B cell (primary cell): ENCODE data around the gene HOXA5. TPM values are rescaled to one million over a fixed set of nuclear protein-coding genes. Genes with fewer than 3 reads are reported as not detected.

Experiments used
- ATAC-seq: fragments of 200-7000 bp; cut with Tn5 transposase; one replicate; pipeline ENCODE4 v1.10.0; 2021; ENCODE audit warnings: low read depth, mild to moderate bottlenecking, moderate number of reproducible peaks, moderate library complexity
- CTCF ChIA-PET: fragments of 350-600 bp; sonication (Branson Sonifier 250); formaldehyde crosslinking; loops from one replicate; lab custom pipeline; 2021; ENCODE audit warnings: antibody characterized with exemption, inconsistent platforms; lab: Charles Lee
- POLR2A ChIA-PET: fragments of 350-600 bp; sonication (Branson Sonifier 250); formaldehyde crosslinking; loops from one replicate; lab custom pipeline; 2021; ENCODE audit warnings: antibody characterized with exemption; lab: Charles Lee
- DNase-seq: peaks from one replicate; pipeline ENCODE4 v3.0.0; 2013
- H2AFZ ChIP-seq: 2 replicates; pipeline ENCODE4 v1.6.1; 2012; ENCODE audit warnings: mild to moderate bottlenecking, low read depth, low read length; ENCODE audit not compliant: insufficient read depth, poor library complexity, severe bottlenecking
- H3K27ac ChIP-seq, 2 donors: 1 replicate in 1 of 2; 2 replicates in 1 of 2; pipeline ENCODE4 v1.5.1; 2012 to 2013; ENCODE audit warnings: low read length in 2 of 2, mild to moderate bottlenecking in 2 of 2, moderate library complexity in 1 of 2
- H3K27me3 ChIP-seq, 4 experiments: fragments of 200-600 bp in 1 of 4; sonication (generic) in 1 of 4; replicated peaks in 1 of 4; 1 replicate in 2 of 4; 2 replicates in 2 of 4; pipeline versions ENCODE4 v1.6.1 to v1.7.0; 2013 to 2016; ENCODE audit warnings: low read length in 3 of 4, mild to moderate bottlenecking in 2 of 4, mixed read lengths in 1 of 4, moderate library complexity in 1 of 4; ENCODE audit not compliant: insufficient read depth in 4 of 4, control insufficient read depth in 3 of 4; ENCODE audit errors: control extremely low read depth in 1 of 4
- H3K36me3 ChIP-seq, 2 experiments: replicated peaks in 1 of 2; 1 replicate in 1 of 2; 2 replicates in 1 of 2; pipeline versions ENCODE4 v1.6.1 to v1.7.1; 2013; ENCODE audit warnings: low read length in 1 of 2; ENCODE audit not compliant: insufficient read depth in 2 of 2, control insufficient read depth in 1 of 2; ENCODE audit errors: control extremely low read depth in 1 of 2, extremely low read depth in 1 of 2
- H3K4me1 ChIP-seq, 2 donors: fragments of 200-600 bp in 1 of 2; sonication (generic) in 1 of 2; 1 replicate in 1 of 2; 2 replicates in 1 of 2; pipeline versions ENCODE4 v1.5.1 to v1.6.1; 2013 to 2017; ENCODE audit warnings: low read length in 2 of 2; ENCODE audit not compliant: control insufficient read depth in 2 of 2, insufficient read depth in 2 of 2
- H3K4me2 ChIP-seq: replicated peaks from 2 replicates; pipeline ENCODE3; 2012; ENCODE audit warnings: mild to moderate bottlenecking, low read depth, low read length; ENCODE audit not compliant: poor library complexity, severe bottlenecking
- H3K4me3 ChIP-seq, 5 experiments: fragments of 200-600 bp in 1 of 5; sonication (generic) in 1 of 5; 1 replicate in 3 of 5; 2 replicates in 2 of 5; pipeline versions ENCODE4 v1.5.1 to v1.7.0; 2011 to 2016; ENCODE audit warnings: low read length in 4 of 5, mild to moderate bottlenecking in 4 of 5, low read depth in 2 of 5, control low read depth in 1 of 5, moderate library complexity in 1 of 5; ENCODE audit not compliant: insufficient read depth in 1 of 5; ENCODE audit errors: control extremely low read depth in 1 of 5, extremely low read depth in 1 of 5
- H3K79me2 ChIP-seq: fragments of 200-600 bp; sonication (generic); one replicate; pipeline ENCODE4 v1.6.0; 2016; ENCODE audit warnings: low read length; ENCODE audit not compliant: control insufficient read depth, insufficient read depth
- H3K9ac ChIP-seq: fragments of 200-600 bp; sonication (generic); 2 replicates; pipeline ENCODE4 v1.6.1; 2017; ENCODE audit warnings: mild to moderate bottlenecking, low read length, moderate library complexity
- H3K9me3 ChIP-seq, 3 donors: one replicate each; pipeline versions ENCODE4 v1.6.1 to v1.7.1; 2013; ENCODE audit warnings: low read length in 2 of 3; ENCODE audit not compliant: control insufficient read depth in 2 of 3, insufficient read depth in 1 of 3; ENCODE audit errors: control extremely low read depth in 1 of 3
- H4K20me1 ChIP-seq: 2 replicates; pipeline ENCODE4 v1.6.0; 2012; ENCODE audit warnings: mild to moderate bottlenecking, low read length; ENCODE audit not compliant: insufficient read depth, control insufficient read depth, poor library complexity, severe bottlenecking
- H3K27ac Mint-ChIP-seq: one replicate; pipeline ENCODE4 v1.8.0; 2021; ENCODE audit warnings: mixed read lengths
- H3K27me3 Mint-ChIP-seq: one replicate; pipeline ENCODE4 v1.8.0; 2021; ENCODE audit warnings: mixed read lengths
- H3K4me1 Mint-ChIP-seq: one replicate; pipeline ENCODE4 v1.8.0; 2021; ENCODE audit warnings: mixed read lengths
- H3K4me3 Mint-ChIP-seq: one replicate; pipeline ENCODE4 v1.8.0; 2021; ENCODE audit warnings: mixed read lengths
- H3K9me3 Mint-ChIP-seq: one replicate; pipeline ENCODE4 v1.8.0; 2022; ENCODE audit warnings: mixed read lengths; ENCODE audit not compliant: insufficient read depth
- EZH2 ChIP-seq: IDR thresholded peaks from 2 replicates; pipeline ENCODE4 v1.6.1; 2012; ENCODE audit warnings: borderline replicate concordance, low read depth, mild to moderate bottlenecking, moderate library complexity, low read length; ENCODE audit not compliant: insufficient read depth, poor library complexity, severe bottlenecking
- WGBS: methylation state at CpG from one replicate; pipeline ENCODE4 v1.1.5; 2013; ENCODE audit warnings: missing lambda C conversion rate; ENCODE audit not compliant: insufficient coverage; 5-methylcytosine and 5-hydroxymethylcytosine counted together
- intact Hi-C: fragments of 100-400 bp; cut with micrococcal nuclease; formaldehyde crosslinking; loops from one replicate; pipeline ENCODE4 v1.10.0; 2022
- polyA plus RNA-seq: library from polyadenylated mRNA; depleted of rRNA; stranded (reverse); fragments of >200 nt; gene quantifications from 2 replicates; pipeline ENCODE4 v1.2.3, GENCODE V29; 2012
- total RNA-seq, 2 donors: library from RNA; stranded (reverse); fragments of 120-200 nt in 1 of 2; gene quantifications; 1 replicate in 1 of 2; 2 replicates in 1 of 2; pipeline versions ENCODE4 v1.2.3 to v1.2.4, GENCODE V29; 2013 to 2022
- TF ChIP-seq, protein P1 (sequence below): fragments of 200-600 bp; IDR thresholded peaks from one replicate; pipeline ENCODE4 v1.8.0; 2022; ENCODE audit warnings: antibody characterized with exemption, mild to moderate bottlenecking

HOXA5 gene
- total and polyA plus RNA-seq, 2 donors (not counting 1 experiment from before 2014, with no cell fraction given), result not detected

DNA sequence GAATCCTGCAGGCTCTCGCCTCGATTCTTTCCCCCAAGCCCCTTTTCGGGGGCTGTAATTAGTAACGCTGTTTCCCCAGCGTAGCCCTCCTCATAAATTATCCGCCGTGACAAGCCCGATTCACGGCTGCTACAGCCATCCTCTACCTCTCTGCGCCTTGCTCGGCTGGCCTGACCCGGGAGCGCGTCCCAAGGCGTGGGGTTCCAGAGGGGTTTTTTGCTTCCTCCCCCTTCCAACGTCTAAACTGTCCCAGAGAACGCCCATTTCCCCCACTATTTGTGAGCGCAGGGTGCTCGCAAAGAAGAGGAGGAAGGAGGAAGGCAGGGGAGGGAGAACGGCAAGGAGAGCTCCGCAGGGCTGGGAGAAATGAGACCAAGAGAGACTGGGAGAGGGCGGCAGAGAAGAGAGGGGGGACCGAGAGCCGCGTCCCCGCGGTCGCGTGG lies 880 bp downstream of the HOXA5 start:
- H4K20me1 ChIP-seq, result no peaks in the 10 kb centered on the region
- CTCF ChIA-PET, result interaction anchor here (1.3 kb wide), 1 partner anchor 11 kb away, joined by 3 read pairs; no protein-coding TSS in a partner anchor
- 71% methylated on average over 27 of the region's 29 CpGs for WGBS

DNA sequence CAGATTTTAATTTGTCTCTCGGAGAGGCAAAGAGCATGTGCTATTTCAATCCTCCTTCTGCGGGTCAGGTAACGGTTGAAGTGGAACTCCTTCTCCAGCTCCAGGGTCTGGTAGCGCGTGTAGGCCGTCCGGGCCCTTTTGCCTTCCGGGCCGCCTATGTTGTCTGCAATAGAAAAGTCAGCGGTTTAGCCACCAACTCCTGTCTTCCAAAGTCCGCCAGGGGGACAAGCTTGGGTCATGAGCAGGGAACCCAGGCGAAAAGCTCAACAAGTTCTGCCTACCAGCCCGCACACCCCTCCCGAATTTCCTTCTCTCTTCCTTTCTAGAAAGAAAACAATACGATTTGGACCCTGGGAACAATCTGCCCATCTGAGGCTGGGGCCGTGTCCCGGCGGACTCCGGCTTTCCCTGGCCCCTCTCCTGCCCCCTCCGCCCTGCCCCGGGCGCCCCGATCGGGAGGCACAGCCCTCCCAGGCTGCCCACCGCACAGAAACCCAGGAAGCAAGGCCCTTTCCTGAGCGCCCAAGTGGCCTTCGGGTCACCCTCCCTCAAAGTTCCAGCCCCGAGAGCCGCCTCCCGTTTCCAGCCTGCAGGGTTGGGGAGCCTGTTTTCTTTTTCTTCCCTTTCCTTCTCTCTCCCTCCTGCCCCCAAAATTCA lies 1.4 kb downstream of the HOXA5 start:
- ChIA-PET CTCF (interaction anchor here (0.9 kb wide), 1 partner anchor 14 kb away, joined by 4 read pairs; no protein-coding TSS in a partner anchor), POLR2A (no interaction called here)
- H3K4me1 ChIP-seq, result peaks cover under 1 to 2% of the 10 kb centered on the region in 2 donors
- H3K27me3 ChIP-seq, result peaks cover 0 to 55% (median 26%) of the 10 kb centered on the region in 4 experiments
- intact Hi-C loops, result no loop called here
- H3K9ac ChIP-seq, result no peak overlapping the region
- ATAC-seq, result no peak
- no peaks in the 10 kb centered on the region for H4K20me1 ChIP-seq
- 82% methylated on average over 26 of the region's 30 CpGs for WGBS
- H3K9me3 ChIP-seq, result peaks cover 0 to 42% (median 0%) of the 10 kb centered on the region in 3 donors
- Mint-ChIP-seq H3K4me1 (peaks cover 4% of the 10 kb centered on the region), H3K4me3 (no peak overlapping the region), H3K27me3 (peaks cover 59% of the 10 kb centered on the region), H3K27ac (no peak overlapping the region), H3K9me3 (no peaks in the 10 kb centered on the region)
- H3K4me3 ChIP-seq, result no peak overlapping the region
- H3K4me2 ChIP-seq, result no peak overlapping the region
- H3K36me3 ChIP-seq, result no peaks in the 10 kb centered on the region
- no peaks in the 10 kb centered on the region for H3K79me2 ChIP-seq
- TF ChIP-seq EZH2, result no peak
- TF ChIP-seq, protein P1, sequence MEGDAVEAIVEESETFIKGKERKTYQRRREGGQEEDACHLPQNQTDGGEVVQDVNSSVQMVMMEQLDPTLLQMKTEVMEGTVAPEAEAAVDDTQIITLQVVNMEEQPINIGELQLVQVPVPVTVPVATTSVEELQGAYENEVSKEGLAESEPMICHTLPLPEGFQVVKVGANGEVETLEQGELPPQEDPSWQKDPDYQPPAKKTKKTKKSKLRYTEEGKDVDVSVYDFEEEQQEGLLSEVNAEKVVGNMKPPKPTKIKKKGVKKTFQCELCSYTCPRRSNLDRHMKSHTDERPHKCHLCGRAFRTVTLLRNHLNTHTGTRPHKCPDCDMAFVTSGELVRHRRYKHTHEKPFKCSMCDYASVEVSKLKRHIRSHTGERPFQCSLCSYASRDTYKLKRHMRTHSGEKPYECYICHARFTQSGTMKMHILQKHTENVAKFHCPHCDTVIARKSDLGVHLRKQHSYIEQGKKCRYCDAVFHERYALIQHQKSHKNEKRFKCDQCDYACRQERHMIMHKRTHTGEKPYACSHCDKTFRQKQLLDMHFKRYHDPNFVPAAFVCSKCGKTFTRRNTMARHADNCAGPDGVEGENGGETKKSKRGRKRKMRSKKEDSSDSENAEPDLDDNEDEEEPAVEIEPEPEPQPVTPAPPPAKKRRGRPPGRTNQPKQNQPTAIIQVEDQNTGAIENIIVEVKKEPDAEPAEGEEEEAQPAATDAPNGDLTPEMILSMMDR, result no peak
- no peak overlapping the region for H3K27ac ChIP-seq
- DNase-seq, result no peak
- no peak overlapping the region for H2AFZ ChIP-seq

More for the DNA sequence above, 880 bp downstream of the HOXA5 start:
- Mint-ChIP-seq H3K9me3 (no peaks in the 10 kb centered on the region), H3K4me3 (peak overlapping the region; percentile 65), H3K27ac (peak overlapping the region; percentile 26), H3K27me3 (peaks cover 59% of the 10 kb centered on the region), H3K4me1 (peaks cover 9% of the 10 kb centered on the region)
- Histone ChIP-seq H3K27ac (no peak overlapping the region), H3K9ac (no peak overlapping the region), H3K4me2 (peak overlapping the region; percentile 47), H3K79me2 (no peaks in the 10 kb centered on the region), H3K9me3 (peaks cover 0 to 47% (median 0%) of the 10 kb centered on the region in 3 donors), H3K27me3 (peaks cover 0 to 58% (median 27%) of the 10 kb centered on the region in 4 experiments), H3K4me1 (peaks cover 6 to 7% of the 10 kb centered on the region in 2 donors), H3K36me3 (no peaks in the 10 kb centered on the region), H3K4me3 (peak overlapping the region in 1 of 5 experiments; percentile 35), H2AFZ (no peak overlapping the region)
- ATAC-seq (no peak), DNase-seq (no peak)
- intact Hi-C loops, result no loop called here
- POLR2A ChIA-PET, result interaction anchor here (0.6 kb wide), 1 partner anchor 1051 kb away, joined by 5 read pairs; no protein-coding TSS in a partner anchor
- TF ChIP-seq, protein P1, result no peak
- TF ChIP-seq EZH2, result no peak
